HepG2 (cell line): ENCODE measurements around the gene PACS1. TPM values are rescaled to one million over a fixed set of nuclear protein-coding genes. Genes with fewer than 3 reads are reported as not detected.

Source experiments
- ATAC-seq: fragments of 200-7000 bp; cut with Tn5 transposase; 3 replicates; pipeline ENCODE4 v1.9.1; 2020; ENCODE audit warnings: mild to moderate bottlenecking, moderate library complexity
- BruUV-seq: library from RNA; stranded (reverse); fragments of 400-500 nt; replicated peaks from 2 replicates; lab custom pipeline; 2021; lab: Mats Ljungman, UMichigan
- CTCF ChIA-PET: fragments of 300-600 bp; formaldehyde crosslinking; extraction: SDS; loops from one replicate; lab custom pipeline; 2021; ENCODE audit warnings: low total read pairs, inconsistent platforms, low intra/inter-chr PET ratio; lab: Yijun Ruan, JAX
- POLR2A ChIA-PET: fragments of 350-600 bp; sonication (Branson Sonifier 250); formaldehyde crosslinking; loops from one replicate; lab custom pipeline; 2020; ENCODE audit warnings: antibody characterized with exemption, inconsistent platforms; lab: Yijun Ruan, JAX
- DNase-seq: peaks from one replicate; pipeline ENCODE4 v3.0.0-alpha.2; 2015; ENCODE audit warnings: low spot score
- FAIRE-seq: peaks from 3 replicates; lab custom pipeline; 2011; peaks lifted over from hg19 to GRCh38; lab: Jason Lieb, UNC
- H2AFZ ChIP-seq: one replicate; pipeline ENCODE4 v1.6.1; 2011; ENCODE audit warnings: low read length, inconsistent platforms
- H3K27ac ChIP-seq: fragments of 300-600 bp; 3 replicates; pipeline ENCODE4 v1.8.0; 2011; ENCODE audit warnings: mixed run types, mild to moderate bottlenecking, mixed read lengths, low read length, inconsistent platforms; ENCODE audit not compliant: insufficient read depth; ENCODE audit errors: extremely low read length
- H3K27me3 ChIP-seq, 2 experiments: fragments of 200-600 bp in 1 of 2; 2 replicates in 1 of 2; 3 replicates in 1 of 2; pipeline versions ENCODE4 v1.6.0 to v1.8.0; 2011; ENCODE audit warnings: low read length in 2 of 2, mild to moderate bottlenecking in 2 of 2, moderate library complexity in 2 of 2, inconsistent platforms in 1 of 2; ENCODE audit not compliant: insufficient read depth in 2 of 2, control insufficient read depth in 1 of 2
- H3K36me3 ChIP-seq, 2 experiments: fragments of 200-600 bp in 1 of 2; replicated peaks in 1 of 2; 2 replicates in 1 of 2; 3 replicates in 1 of 2; pipeline versions ENCODE4 v1.5.1 to v1.8.0; 2011; ENCODE audit warnings: low read length in 2 of 2, inconsistent platforms in 1 of 2; ENCODE audit not compliant: insufficient read depth in 2 of 2, control insufficient read depth in 1 of 2
- H3K4me1 ChIP-seq: 2 replicates; pipeline ENCODE4 v1.5.1; 2012; ENCODE audit warnings: low read length, inconsistent platforms; ENCODE audit not compliant: insufficient read depth
- H3K4me2 ChIP-seq: 2 replicates; pipeline ENCODE4 v1.6.0; 2011; ENCODE audit warnings: low read depth, low read length, inconsistent platforms
- H3K4me3 ChIP-seq, 3 experiments: fragments of 200-600 bp in 1 of 3; sonication (generic), shearing (Covaris generic) in 1 of 3; replicated peaks in 1 of 3; 2 replicates each; pipeline ENCODE4 v1.5.1; 2011 to 2016; ENCODE audit warnings: low read length in 3 of 3, inconsistent platforms in 2 of 3, low read depth in 2 of 3, mild to moderate bottlenecking in 2 of 3, control low read depth in 1 of 3, mixed read lengths in 1 of 3; ENCODE audit not compliant: insufficient read depth in 1 of 3
- H3K79me2 ChIP-seq: one replicate; pipeline ENCODE4 v1.6.1; 2011; ENCODE audit warnings: low read length, inconsistent platforms; ENCODE audit not compliant: insufficient read depth
- H3K9ac ChIP-seq: 2 replicates; pipeline ENCODE4 v1.6.0; 2011; ENCODE audit warnings: mild to moderate bottlenecking, low read depth, low read length, inconsistent platforms; ENCODE audit not compliant: insufficient read depth
- H3K9me3 ChIP-seq: 2 replicates; pipeline ENCODE4 v1.5.1; 2012; ENCODE audit warnings: mild to moderate bottlenecking, low read length
- H4K20me1 ChIP-seq: 2 replicates; pipeline ENCODE4 v1.6.0; 2011; ENCODE audit warnings: inconsistent platforms, mild to moderate bottlenecking, low read length, moderate library complexity; ENCODE audit not compliant: insufficient read depth
- FOXA1 ChIP-seq, 2 experiments: fragments of 450-650 bp in 1 of 2; sonication (generic) in 1 of 2; formaldehyde crosslinking in 1 of 2; IDR thresholded peaks; 2 replicates each; pipeline versions ENCODE4 v1.4.0 to v1.6.1; 2016 to 2020; ENCODE audit warnings: missing genetic modification reagents in 1 of 2
- FOXA3 ChIP-seq: IDR thresholded peaks from 2 replicates; pipeline ENCODE4 v1.6.1; 2016; ENCODE audit warnings: missing genetic modification reagents, missing compliant biosample characterization
- FOXP1 ChIP-seq, 2 experiments: fragments of 450-650 bp in 1 of 2; IDR thresholded peaks; 2 replicates each; pipeline ENCODE4 v1.6.1; 2017 to 2018; ENCODE audit warnings: antibody characterized with exemption in 1 of 2
- HOMEZ ChIP-seq: IDR thresholded peaks from 2 replicates; pipeline ENCODE4 v1.6.1; 2016; ENCODE audit warnings: low read depth
- NR3C1 ChIP-seq: sonication (generic); formaldehyde crosslinking; IDR thresholded peaks from 2 replicates; pipeline ENCODE4 v1.4.0; 2020; ENCODE audit warnings: missing genetic modification reagents
- RAD21 ChIP-seq: fragments of 450-650 bp; formaldehyde crosslinking; IDR thresholded peaks from 2 replicates; pipeline ENCODE4 v1.5.0; 2020; ENCODE audit warnings: mild to moderate bottlenecking
- SALL2 ChIP-seq: sonication (generic); formaldehyde crosslinking; IDR thresholded peaks from 2 replicates; pipeline ENCODE4 v1.8.1; 2023; ENCODE audit warnings: mild to moderate bottlenecking, missing genetic modification reagents, inconsistent platforms
- ZNF317 ChIP-seq: sonication (generic); formaldehyde crosslinking; IDR thresholded peaks from 2 replicates; pipeline ENCODE4 v1.5.0; 2020; ENCODE audit warnings: mild to moderate bottlenecking, missing genetic modification reagents
- ZNF484 ChIP-seq: sonication (generic); formaldehyde crosslinking; IDR thresholded peaks from 2 replicates; pipeline ENCODE4 v1.5.1; 2020; ENCODE audit warnings: mild to moderate bottlenecking, low read depth, missing genetic modification reagents, borderline replicate concordance
- ZNF546 ChIP-seq: sonication (generic); formaldehyde crosslinking; conservative IDR thresholded peaks from 2 replicates; pipeline ENCODE4 v1.8.1; 2023; ENCODE audit warnings: mild to moderate bottlenecking, missing genetic modification reagents
- ZNF781 ChIP-seq: sonication (generic); formaldehyde crosslinking; IDR thresholded peaks from 2 replicates; pipeline ENCODE4 v1.5.1; 2020; ENCODE audit warnings: borderline replicate concordance, mild to moderate bottlenecking, missing genetic modification reagents; ENCODE audit errors: not compliant biosample characterization
- WGBS: methylation state at CpG from one replicate; pipeline ENCODE4 v1.1.6; 2017; ENCODE audit warnings: low lambda C conversion rate; 5-methylcytosine and 5-hydroxymethylcytosine counted together
- in situ Hi-C: cut with HindIII; loops from 2 replicates; pipeline ENCODE4 v1.10.0; 2017; ENCODE audit warnings: low pct_unique_long_range_greater_than_20kb; ENCODE audit not compliant: extremely low pct_ligation_motif_present
- intact Hi-C: fragments of 100-400 bp; cut with micrococcal nuclease; formaldehyde crosslinking; loops from one replicate; pipeline ENCODE4 v1.10.0; 2022; ENCODE audit not compliant: unreplicated experiment
- polyA plus RNA-seq, 8 experiments: library from polyadenylated mRNA; depleted of rRNA in 3 of 8; stranded (reverse) in 7 of 8; unstranded in 1 of 8; fragments of >200 nt; fragmentation: Illumina TruSeq in 4 of 8; extraction: Trizol in 4 of 8; gene quantifications; 2 replicates each; pipeline versions ENCODE4 v1.2.1 to v1.2.3, GENCODE V29; 2011 to 2016; ENCODE audit warnings: low read depth in 4 of 8, missing spikeins in 1 of 8, mixed read lengths in 1 of 8; ENCODE audit not compliant: insufficient read depth in 1 of 8
- total RNA-seq, 5 experiments: library from RNA; depleted of rRNA; stranded (reverse); fragments of >200 nt; fragmentation: Illumina TruSeq; extraction: Trizol; gene quantifications; 2 replicates each; pipeline ENCODE4 v1.2.3, GENCODE V29; 2016; ENCODE audit warnings: low read depth in 1 of 5

PACS1 gene
- total and polyA plus RNA-seq, 2 of the 13 experiments (the other 11 are each of a cell fraction or from before 2014, with no cell fraction given) = 7.6 to 8.6 TPM

DNA sequence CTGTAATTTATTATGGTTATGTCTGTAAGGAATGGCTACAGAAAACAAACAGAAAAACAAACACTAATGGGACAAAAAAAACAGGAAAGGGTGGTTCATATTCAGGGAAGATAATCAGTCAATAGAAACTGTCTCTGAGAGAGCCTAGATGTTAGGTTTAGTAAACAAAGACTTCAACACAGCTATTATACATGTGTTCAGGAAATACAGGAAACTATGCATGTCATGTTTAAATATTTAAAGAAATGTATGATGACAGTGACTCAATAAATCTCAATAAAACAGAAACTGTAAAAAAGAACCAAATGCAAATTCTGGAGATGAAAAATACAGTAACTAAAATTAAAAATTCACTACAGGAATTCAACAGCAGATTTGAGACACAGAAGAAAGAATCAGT is 76.0 kb downstream of the PACS1 start:
- POLR2A ChIA-PET = interaction anchor here (0.6 kb wide), 1 partner anchor 9 kb away, joined by 3 read pairs; no protein-coding TSS in a partner anchor
- H2AFZ ChIP-seq = no peak overlapping the region
- in situ Hi-C loops (no loop called here), intact Hi-C loops (no loop called here)
- no peaks in the 10 kb centered on the region for H3K27me3 ChIP-seq
- CTCF ChIA-PET = no interaction called here
- BruUV-seq = no TSS peak
- H4K20me1 ChIP-seq = no peaks in the 10 kb centered on the region
- H3K4me2 ChIP-seq = no peak overlapping the region
- FAIRE-seq (no peak), ATAC-seq (no peak), DNase-seq (no peak)
- H3K36me3 ChIP-seq = no peaks in the 10 kb centered on the region
- H3K4me3 ChIP-seq = no peak overlapping the region
- peaks cover 54% of the 10 kb centered on the region for H3K4me1 ChIP-seq
- no peaks in the 10 kb centered on the region for H3K79me2 ChIP-seq
- H3K9me3 ChIP-seq = no peaks in the 10 kb centered on the region
- no peak overlapping the region for H3K27ac ChIP-seq
- TF ChIP-seq FOXA1 (IDR thresholded peaks at IDR 0.05) = no peak
- 0 out of 2 replicates have a peak, but pooled peaks have one; percentile 8 for TF ChIP-seq FOXA1 (CRISPR knock-in tag; IDR thresholded peaks at IDR 0.05)
- no peak for TF ChIP-seq NR3C1 (CRISPR knock-in tag)
- TF ChIP-seq ZNF484 = no peak
- peak; percentile 45; the same call in 1 of the 2 replicates for TF ChIP-seq FOXA3
- TF ChIP-seq ZNF781 (CRISPR knock-in tag) = no peak
- TF ChIP-seq SALL2 (CRISPR knock-in tag) = no peak
- TF ChIP-seq FOXP1 (IDR thresholded peaks at IDR 0.05) = no peak
- peak; percentile 49; the same call in 1 of the 2 replicates for TF ChIP-seq FOXP1 (CRISPR knock-in tag; IDR thresholded peaks at IDR 0.05)
- TF ChIP-seq, all 625 proteins: peak for 3
- H3K9ac ChIP-seq = no peak overlapping the region

DNA sequence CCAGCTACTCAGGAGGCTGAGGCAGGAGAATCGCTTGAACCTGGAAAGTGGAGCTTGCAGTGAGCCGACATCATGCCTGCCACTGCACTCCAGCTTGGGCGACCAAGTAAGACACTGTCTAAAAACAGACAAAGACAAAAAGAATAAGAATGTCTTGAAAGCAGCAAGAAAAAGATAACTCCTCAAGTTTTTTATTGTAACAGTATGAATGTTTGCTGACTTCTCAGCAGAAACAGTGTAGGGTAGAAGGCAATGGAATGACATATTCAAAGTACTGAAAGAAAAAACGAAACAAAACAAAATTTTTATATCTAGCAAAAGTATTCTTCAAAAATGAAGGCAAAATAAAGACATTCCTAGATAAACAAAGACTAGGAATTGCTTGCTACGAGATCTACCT is 76.9 kb downstream of the PACS1 start:
- intact Hi-C loops (no loop called here), in situ Hi-C loops (no loop called here)
- 95% methylated on average over 5 of the region's 5 CpGs for WGBS
- POLR2A ChIA-PET = no interaction called here
- H2AFZ ChIP-seq = no peak overlapping the region
- CTCF ChIA-PET = no interaction called here
- FAIRE-seq (no peak), ATAC-seq (no peak), DNase-seq (no peak)
- no peak overlapping the region for H3K9ac ChIP-seq
- no TSS peak for BruUV-seq
- peaks cover 50% of the 10 kb centered on the region for H3K4me1 ChIP-seq
- H3K4me3 ChIP-seq = no peak overlapping the region
- no peak overlapping the region for H3K27ac ChIP-seq
- no peaks in the 10 kb centered on the region for H3K36me3 ChIP-seq
- H3K79me2 ChIP-seq = no peaks in the 10 kb centered on the region
- H4K20me1 ChIP-seq = no peaks in the 10 kb centered on the region
- H3K4me2 ChIP-seq = no peak overlapping the region
- no peaks in the 10 kb centered on the region for H3K27me3 ChIP-seq
- TF ChIP-seq ZNF546 (no peak), RAD21 (CRISPR knock-in tag) (no peak), ZNF317 (peak; percentile 98), HOMEZ (CRISPR knock-in tag) (no peak)
- TF ChIP-seq, all 625 proteins: peak for 1
- H3K9me3 ChIP-seq = no peaks in the 10 kb centered on the region
